Measurements from ENCODE around the gene RHCE. TPM values are rescaled to one million over a fixed set of nuclear protein-coding genes. Genes with fewer than 3 reads are reported as not detected.

RHCE gene
- total and polyA plus RNA-seq, 9 of the 15 experiments (the other 6 are each of a cell fraction or from before 2014, with no cell fraction given): 5.4 to 31.5 (median 12.6) TPM

- TF ChIP-seq HEY1 (CRISPR knock-in tag; IDR thresholded peaks at IDR 0.05; ENCODE audit: borderline replicate concordance) (no peak), NEUROD1 (IDR thresholded peaks at IDR 0.05; ENCODE audit: borderline replicate concordance, low read depth, low read length, partially characterized antibody) (no peak), PYGO2 (tag; IDR thresholded peaks at IDR 0.05) (no peak), BCOR (IDR thresholded peaks at IDR 0.05) (peak; percentile 64; the same call in 1 of the 2 replicates), PTRF (tag; IDR thresholded peaks at IDR 0.05) (no peak), ETS2 (tag; IDR thresholded peaks at IDR 0.05; ENCODE audit: borderline replicate concordance, poor library complexity, severe bottlenecking) (no peak), CC2D1A (IDR thresholded peaks at IDR 0.05) (peak; percentile 72; the same call in 1 of the 2 replicates), ASH1L (IDR thresholded peaks at IDR 0.05; ENCODE audit: borderline replicate concordance, low read depth, partially characterized antibody) (no peak), POLR2A (conservative IDR thresholded peaks at IDR 0.05) (peak; percentile 94), TEAD2 (tag; IDR thresholded peaks at IDR 0.05) (no peak), PHF21A (IDR thresholded peaks at IDR 0.05; ENCODE audit: borderline replicate concordance, low read depth) (no peak), SOX6 (IDR thresholded peaks at IDR 0.05) (0 out of 2 replicates have a peak, but pooled peaks have one; percentile 10), GABPA (tag; conservative IDR thresholded peaks at IDR 0.05; ENCODE audit: low read depth) (peak; percentile 79), CHAMP1 (IDR thresholded peaks at IDR 0.05) (no peak), TAF7 (tag; IDR thresholded peaks at IDR 0.05) (peak; percentile 38; the same call in 1 of the 2 replicates), CAMTA2 (CRISPR knock-in tag; conservative IDR thresholded peaks at IDR 0.05) (0 out of 2 replicates have a peak, but pooled peaks have one; percentile 26)
- TF ChIP-seq, protein P1, sequence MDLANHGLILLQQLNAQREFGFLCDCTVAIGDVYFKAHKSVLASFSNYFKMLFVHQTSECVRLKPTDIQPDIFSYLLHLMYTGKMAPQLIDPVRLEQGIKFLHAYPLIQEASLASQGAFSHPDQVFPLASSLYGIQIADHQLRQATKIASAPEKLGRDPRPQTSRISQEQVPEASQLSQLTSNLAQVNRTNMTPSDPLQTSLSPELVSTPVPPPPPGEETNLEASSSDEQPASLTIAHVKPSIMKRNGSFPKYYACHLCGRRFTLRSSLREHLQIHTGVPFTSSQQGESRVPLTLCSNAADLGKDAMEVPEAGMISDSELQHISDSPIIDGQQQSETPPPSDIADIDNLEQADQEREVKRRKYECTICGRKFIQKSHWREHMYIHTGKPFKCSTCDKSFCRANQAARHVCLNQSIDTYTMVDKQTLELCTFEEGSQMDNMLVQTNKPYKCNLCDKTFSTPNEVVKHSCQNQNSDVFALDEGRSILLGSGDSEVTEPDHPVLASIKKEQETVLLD (IDR thresholded peaks at IDR 0.05): peak; percentile 92
- TF ChIP-seq, protein P2, sequence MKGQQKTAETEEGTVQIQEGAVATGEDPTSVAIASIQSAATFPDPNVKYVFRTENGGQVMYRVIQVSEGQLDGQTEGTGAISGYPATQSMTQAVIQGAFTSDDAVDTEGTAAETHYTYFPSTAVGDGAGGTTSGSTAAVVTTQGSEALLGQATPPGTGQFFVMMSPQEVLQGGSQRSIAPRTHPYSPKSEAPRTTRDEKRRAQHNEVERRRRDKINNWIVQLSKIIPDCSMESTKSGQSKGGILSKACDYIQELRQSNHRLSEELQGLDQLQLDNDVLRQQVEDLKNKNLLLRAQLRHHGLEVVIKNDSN (CRISPR knock-in tag; IDR thresholded peaks at IDR 0.05): no peak
- TF ChIP-seq, protein P3, sequence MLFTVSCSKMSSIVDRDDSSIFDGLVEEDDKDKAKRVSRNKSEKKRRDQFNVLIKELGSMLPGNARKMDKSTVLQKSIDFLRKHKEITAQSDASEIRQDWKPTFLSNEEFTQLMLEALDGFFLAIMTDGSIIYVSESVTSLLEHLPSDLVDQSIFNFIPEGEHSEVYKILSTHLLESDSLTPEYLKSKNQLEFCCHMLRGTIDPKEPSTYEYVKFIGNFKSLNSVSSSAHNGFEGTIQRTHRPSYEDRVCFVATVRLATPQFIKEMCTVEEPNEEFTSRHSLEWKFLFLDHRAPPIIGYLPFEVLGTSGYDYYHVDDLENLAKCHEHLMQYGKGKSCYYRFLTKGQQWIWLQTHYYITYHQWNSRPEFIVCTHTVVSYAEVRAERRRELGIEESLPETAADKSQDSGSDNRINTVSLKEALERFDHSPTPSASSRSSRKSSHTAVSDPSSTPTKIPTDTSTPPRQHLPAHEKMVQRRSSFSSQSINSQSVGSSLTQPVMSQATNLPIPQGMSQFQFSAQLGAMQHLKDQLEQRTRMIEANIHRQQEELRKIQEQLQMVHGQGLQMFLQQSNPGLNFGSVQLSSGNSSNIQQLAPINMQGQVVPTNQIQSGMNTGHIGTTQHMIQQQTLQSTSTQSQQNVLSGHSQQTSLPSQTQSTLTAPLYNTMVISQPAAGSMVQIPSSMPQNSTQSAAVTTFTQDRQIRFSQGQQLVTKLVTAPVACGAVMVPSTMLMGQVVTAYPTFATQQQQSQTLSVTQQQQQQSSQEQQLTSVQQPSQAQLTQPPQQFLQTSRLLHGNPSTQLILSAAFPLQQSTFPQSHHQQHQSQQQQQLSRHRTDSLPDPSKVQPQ (CRISPR knock-in tag; IDR thresholded peaks at IDR 0.05; ENCODE audit: borderline replicate concordance): no peak
- TF ChIP-seq, protein P4, sequence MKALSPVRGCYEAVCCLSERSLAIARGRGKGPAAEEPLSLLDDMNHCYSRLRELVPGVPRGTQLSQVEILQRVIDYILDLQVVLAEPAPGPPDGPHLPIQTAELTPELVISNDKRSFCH (CRISPR knock-in tag; IDR thresholded peaks at IDR 0.05): no peak
- TF ChIP-seq, protein P4 (tag; IDR thresholded peaks at IDR 0.05): peak; percentile 44; the same call in 1 of the 2 replicates
Measured at GRCh38 chr1:25338188-25338981, 82.2 kb downstream of the RHCE start, which contains the start of gene TMEM50A (continued).

Data from K562 (cell line).